ENCODE results near the gene ING4. TPM values are rescaled to one million over a fixed set of nuclear protein-coding genes. Genes with fewer than 3 reads are reported as not detected.

Gene ING4
- total RNA-seq, 4 donors from 2014 or later: 43.2 to 63.8 (median 54.3) TPM

DNA sequence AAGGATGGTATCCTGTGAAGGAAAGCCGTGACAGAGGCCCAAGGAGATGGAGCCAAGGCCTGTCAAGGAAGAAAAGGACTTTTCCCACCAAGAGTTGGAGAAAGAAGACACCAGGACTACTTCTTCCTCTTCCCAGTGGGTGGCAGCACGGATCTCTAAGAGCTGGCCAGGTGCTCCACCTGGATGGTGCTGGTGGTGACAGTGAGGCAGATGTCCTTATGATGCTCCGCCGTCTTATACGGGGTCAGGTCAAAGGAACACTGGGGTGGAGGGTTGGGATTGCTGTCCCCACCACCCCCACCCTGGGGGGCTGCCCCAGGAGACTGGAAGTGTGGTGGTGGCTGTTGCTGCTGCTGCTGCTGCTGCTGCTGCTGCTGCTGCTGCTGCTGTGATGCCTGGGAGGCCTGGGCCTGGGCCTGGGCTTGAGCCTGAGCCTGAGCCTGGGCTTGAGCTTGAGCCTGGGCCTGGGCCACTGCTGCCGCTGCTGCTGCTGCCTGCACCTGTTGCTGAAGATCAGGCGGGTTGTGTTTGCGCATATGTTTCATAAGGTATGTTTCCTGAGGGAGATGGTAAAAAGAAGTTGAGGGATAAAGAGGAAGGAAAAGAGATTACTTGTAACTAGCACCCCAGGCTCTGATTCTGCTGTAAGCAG, 4.8 kb upstream of the ING4 start:
- no peaks in the 10 kb centered on the region for H3K27me3 ChIP-seq
- H3K27ac ChIP-seq: no peak overlapping the region
- ATAC-seq: no peak
- H3K4me1 ChIP-seq: no peaks in the 10 kb centered on the region
- 74 to 77% methylated on average over 3 to 4 of the region's 8 CpGs for WGBS, 2 donors (ENCODE audit: low coverage in 1 of 2)
- TF ChIP-seq POLR2A (IDR thresholded peaks at IDR 0.05): no peak
- TF ChIP-seq, protein P1, sequence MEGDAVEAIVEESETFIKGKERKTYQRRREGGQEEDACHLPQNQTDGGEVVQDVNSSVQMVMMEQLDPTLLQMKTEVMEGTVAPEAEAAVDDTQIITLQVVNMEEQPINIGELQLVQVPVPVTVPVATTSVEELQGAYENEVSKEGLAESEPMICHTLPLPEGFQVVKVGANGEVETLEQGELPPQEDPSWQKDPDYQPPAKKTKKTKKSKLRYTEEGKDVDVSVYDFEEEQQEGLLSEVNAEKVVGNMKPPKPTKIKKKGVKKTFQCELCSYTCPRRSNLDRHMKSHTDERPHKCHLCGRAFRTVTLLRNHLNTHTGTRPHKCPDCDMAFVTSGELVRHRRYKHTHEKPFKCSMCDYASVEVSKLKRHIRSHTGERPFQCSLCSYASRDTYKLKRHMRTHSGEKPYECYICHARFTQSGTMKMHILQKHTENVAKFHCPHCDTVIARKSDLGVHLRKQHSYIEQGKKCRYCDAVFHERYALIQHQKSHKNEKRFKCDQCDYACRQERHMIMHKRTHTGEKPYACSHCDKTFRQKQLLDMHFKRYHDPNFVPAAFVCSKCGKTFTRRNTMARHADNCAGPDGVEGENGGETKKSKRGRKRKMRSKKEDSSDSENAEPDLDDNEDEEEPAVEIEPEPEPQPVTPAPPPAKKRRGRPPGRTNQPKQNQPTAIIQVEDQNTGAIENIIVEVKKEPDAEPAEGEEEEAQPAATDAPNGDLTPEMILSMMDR (IDR thresholded peaks at IDR 0.05): no peak
- no peaks in the 10 kb centered on the region for H3K9me3 ChIP-seq
- peaks cover 0 to 70% of the 10 kb centered on the region in 2 donors for H3K36me3 ChIP-seq
- H3K4me3 ChIP-seq: no peak overlapping the region

DNA sequence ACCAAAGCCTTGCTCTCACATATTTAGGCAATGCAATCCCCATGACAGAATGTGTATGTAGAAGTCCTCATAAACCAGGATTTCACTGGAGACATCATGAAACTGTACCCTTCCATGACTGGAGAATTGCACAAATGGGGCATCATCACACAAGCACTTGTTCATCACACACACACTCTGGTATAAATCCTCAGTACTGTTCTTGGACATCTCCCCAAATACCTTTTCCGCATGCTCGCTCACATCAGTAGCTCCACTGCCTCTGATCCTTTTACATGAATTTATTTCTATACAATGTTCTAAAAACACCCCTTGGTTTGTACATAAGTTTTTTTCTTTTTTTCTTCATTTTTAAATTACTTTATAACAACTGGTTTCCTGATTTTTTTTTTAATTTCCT, 3.3 kb upstream of the ING4 start:
- Histone ChIP-seq H3K9me3 (no peaks in the 10 kb centered on the region), H3K36me3 (peaks cover 0 to 55% of the 10 kb centered on the region in 2 donors), H3K4me3 (no peak overlapping the region), H3K27me3 (no peaks in the 10 kb centered on the region), H3K27ac (no peak overlapping the region), H3K4me1 (peaks cover 0 to 14% (median 7%) of the 10 kb centered on the region in 3 donors)
- TF ChIP-seq POLR2AphosphoS5 (IDR thresholded peaks at IDR 0.05) (no peak), EP300 (IDR thresholded peaks at IDR 0.05) (no peak), POLR2A (IDR thresholded peaks at IDR 0.05) (no peak)
- TF ChIP-seq, protein P1 (IDR thresholded peaks at IDR 0.05): no peak
- 94 to 95% methylated on average over 2 of the region's 2 CpGs for WGBS, 2 donors (ENCODE audit: low coverage in 1 of 2)
- no peak for ATAC-seq

DNA sequence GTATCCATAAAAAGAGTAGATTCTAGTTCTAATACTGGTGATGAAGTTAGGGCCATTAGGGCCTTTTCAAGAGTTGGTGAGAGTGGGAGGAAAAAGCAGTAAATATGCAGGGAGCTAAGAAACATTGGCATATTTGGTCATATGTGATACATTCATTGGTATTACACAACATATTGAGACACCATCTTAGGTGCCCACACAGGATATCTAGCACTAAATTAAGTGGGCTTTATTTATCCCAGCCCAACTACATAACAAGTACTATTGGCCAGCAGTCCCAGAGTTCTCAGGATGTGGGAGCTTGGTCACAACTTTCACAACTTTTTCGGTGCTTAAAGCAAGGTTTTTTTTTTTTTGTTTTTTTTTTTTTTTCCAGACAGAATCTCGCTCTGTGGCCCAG, 2.0 kb upstream of the ING4 start:
- no peak for ATAC-seq
- TF ChIP-seq EP300 (IDR thresholded peaks at IDR 0.05): no peak
- TF ChIP-seq, protein P1 (IDR thresholded peaks at IDR 0.05): no peak
- no peak for TF ChIP-seq POLR2A (IDR thresholded peaks at IDR 0.05)
- Histone ChIP-seq H3K9me3 (no peaks in the 10 kb centered on the region), H3K4me1 (peaks cover 0 to 26% (median 7%) of the 10 kb centered on the region in 3 donors), H3K4me3 (no peak overlapping the region), H3K27me3 (no peaks in the 10 kb centered on the region), H3K36me3 (peaks cover 0 to 42% of the 10 kb centered on the region in 2 donors), H3K27ac (no peak overlapping the region)
- 88% methylated on average over 2 of the region's 2 CpGs for WGBS, 2 donors (ENCODE audit: low coverage in 1 of 2)

DNA sequence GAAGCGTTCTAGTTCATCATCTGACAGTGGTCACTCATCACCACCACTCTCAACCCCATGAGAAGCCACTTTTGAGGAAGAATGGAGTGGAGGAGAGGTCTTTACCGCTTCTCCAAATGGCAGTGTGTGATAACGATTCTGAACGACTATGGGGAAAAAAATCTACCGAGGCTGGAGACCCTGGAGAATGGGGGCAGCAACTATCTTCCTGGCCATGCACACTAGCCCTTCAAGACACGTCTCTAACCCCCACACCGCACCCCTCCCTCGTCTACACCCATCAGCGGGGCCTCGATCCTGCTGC, 365 bp downstream of the ING4 start:
- peak overlapping the region; percentile 55 to 86 (median 84) for H3K27ac ChIP-seq
- WGBS, 2 donors (ENCODE audit: low coverage in 1 of 2): 0 to 2% methylated on average over 8 to 9 of the region's 10 CpGs
- H3K4me3 ChIP-seq: peak overlapping the region; percentile 64 to 96
- H3K27me3 ChIP-seq: no peaks in the 10 kb centered on the region
- ATAC-seq: no peak
- TF ChIP-seq POLR2A (IDR thresholded peaks at IDR 0.05) (peak in 1 of 2 donors; percentile 6), POLR2AphosphoS5 (IDR thresholded peaks at IDR 0.05) (no peak), EP300 (IDR thresholded peaks at IDR 0.05) (no peak)
- no peaks in the 10 kb centered on the region for H3K9me3 ChIP-seq
- H3K36me3 ChIP-seq: peaks cover 0 to 41% of the 10 kb centered on the region in 2 donors
- peaks cover 0 to 41% (median 7%) of the 10 kb centered on the region in 3 donors for H3K4me1 ChIP-seq

DNA sequence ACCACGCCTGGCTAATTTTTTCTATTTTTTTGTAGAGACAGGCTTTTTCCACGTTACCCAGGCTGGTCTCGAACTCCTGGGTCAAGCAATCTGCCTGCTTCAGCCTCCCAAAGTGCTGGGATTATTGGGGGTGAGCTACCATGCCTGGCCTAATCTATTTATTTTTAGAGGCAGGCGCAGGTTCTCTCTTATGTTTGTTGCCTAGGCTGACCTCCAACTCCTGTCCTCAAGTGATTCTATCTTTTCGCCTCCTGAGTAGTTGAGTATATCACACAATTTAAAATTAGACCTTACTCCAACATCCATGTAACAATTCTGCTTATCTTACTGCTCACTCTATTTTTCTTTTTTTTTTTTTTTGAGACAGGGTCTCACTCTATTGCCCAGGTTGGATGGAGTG, 8.9 kb downstream of the ING4 start:
- Histone ChIP-seq H3K9me3 (no peaks in the 10 kb centered on the region), H3K27ac (no peak overlapping the region), H3K4me1 (peaks cover 0 to 10% (median 0%) of the 10 kb centered on the region in 3 donors), H3K4me3 (no peak overlapping the region), H3K27me3 (no peaks in the 10 kb centered on the region), H3K36me3 (peaks cover 0 to 100% of the 10 kb centered on the region in 2 donors)
- ATAC-seq: no peak
- TF ChIP-seq POLR2AphosphoS5 (IDR thresholded peaks at IDR 0.05) (no peak), EP300 (IDR thresholded peaks at IDR 0.05) (no peak), POLR2A (IDR thresholded peaks at IDR 0.05) (no peak)
- TF ChIP-seq, protein P1 (IDR thresholded peaks at IDR 0.05): no peak
- 89 to 96% methylated on average over 4 to 5 of the region's 5 CpGs for WGBS, 2 donors (ENCODE audit: low coverage in 1 of 2)
